OCI-LY7 (cell line): Measurements from ENCODE around the gene PPP2R3B. TPM values are rescaled to one million over a fixed set of nuclear protein-coding genes. Genes with fewer than 3 reads are reported as not detected.

ENCODE experiments used
- Bru-seq: library from RNA; stranded (reverse); fragments of 400-500 nt; gene quantifications from one replicate; lab custom pipeline; 2021; lab: Mats Ljungman, UMichigan
- BruChase-seq, 2 experiments: library from RNA; stranded (reverse); fragments of 400-500 nt; gene quantifications; one replicate each; lab custom pipeline; 2021; lab: Mats Ljungman, UMichigan
- BruUV-seq: library from RNA; stranded (reverse); fragments of 400-500 nt; replicated peaks from 2 replicates; lab custom pipeline; 2021; lab: Mats Ljungman, UMichigan
- CTCF ChIA-PET: fragments of 300-600 bp; sonication (Branson Sonifier 250); formaldehyde crosslinking; loops from one replicate; lab custom pipeline; 2022; ENCODE audit warnings: antibody characterized with exemption; ENCODE audit not compliant: unreplicated experiment; lab: Charles Lee
- POLR2A ChIA-PET: fragments of 300-600 bp; sonication (Branson Sonifier 250); formaldehyde crosslinking; loops from one replicate; lab custom pipeline; 2022; ENCODE audit warnings: antibody characterized with exemption; lab: Charles Lee
- DNase-seq: peaks from one replicate; pipeline ENCODE4 v3.0.0-alpha.2; 2015; ENCODE audit warnings: low spot score
- H2AFZ ChIP-seq: fragments of 200-600 bp; sonication (generic), shearing (Covaris generic); 2 replicates; pipeline ENCODE4 v1.6.1; 2014; ENCODE audit warnings: mild to moderate bottlenecking, antibody characterized with exemption, low read length, moderate library complexity
- H3K27ac ChIP-seq: fragments of 200-600 bp; sonication (generic); 2 replicates; pipeline ENCODE4 v1.5.1; 2014; ENCODE audit warnings: mixed run types, low read depth, mild to moderate bottlenecking, moderate library complexity, low read length, inconsistent platforms; ENCODE audit not compliant: poor library complexity, severe bottlenecking
- H3K36me3 ChIP-seq: fragments of 200-600 bp; sonication (generic); 2 replicates; pipeline ENCODE4 v1.6.1; 2014; ENCODE audit warnings: mild to moderate bottlenecking, antibody characterized with exemption, low read length, moderate library complexity, mixed read lengths; ENCODE audit not compliant: insufficient read depth
- H3K4me1 ChIP-seq: fragments of 200-600 bp; sonication (generic); 2 replicates; pipeline ENCODE4 v1.5.1; 2014; ENCODE audit warnings: mild to moderate bottlenecking, low read length; ENCODE audit not compliant: insufficient read depth, poor library complexity, severe bottlenecking
- H3K4me2 ChIP-seq: fragments of 200-600 bp; sonication (generic); 2 replicates; pipeline ENCODE4 v1.6.1; 2014; ENCODE audit warnings: mild to moderate bottlenecking, low read length
- H3K4me3 ChIP-seq: fragments of 200-600 bp; sonication (generic); 2 replicates; pipeline ENCODE4 v1.5.1; 2014; ENCODE audit warnings: mild to moderate bottlenecking, low read depth, low read length; ENCODE audit not compliant: poor library complexity, severe bottlenecking
- H3K79me2 ChIP-seq: fragments of 200-600 bp; sonication (generic); 2 replicates; pipeline ENCODE4 v1.6.1; 2016; ENCODE audit warnings: low read depth, mild to moderate bottlenecking, low read length, moderate library complexity, mixed read lengths; ENCODE audit not compliant: insufficient read depth
- H3K9me2 ChIP-seq: fragments of 200-600 bp; sonication (generic); 2 replicates; pipeline ENCODE4 v1.6.1; 2016; ENCODE audit warnings: mild to moderate bottlenecking, low read length, mixed read lengths; ENCODE audit not compliant: insufficient read depth
- H3K9me3 ChIP-seq: fragments of 200-600 bp; sonication (generic); 2 replicates; pipeline ENCODE4 v1.6.1; 2014; ENCODE audit warnings: mild to moderate bottlenecking, mixed run types, low read length, mixed read lengths
- H4K20me1 ChIP-seq: fragments of 200-600 bp; sonication (generic); 2 replicates; pipeline ENCODE4 v1.6.1; 2014; ENCODE audit warnings: mild to moderate bottlenecking, antibody characterized with exemption, low read length, moderate library complexity, mixed read lengths; ENCODE audit not compliant: insufficient read depth
- EZH2phosphoT487 ChIP-seq: fragments of 200-600 bp; sonication (generic); IDR thresholded peaks from 2 replicates; pipeline ENCODE4 v1.6.1; 2018; ENCODE audit warnings: low read depth, borderline replicate concordance, mild to moderate bottlenecking, mixed run types, antibody characterized with exemption, low read length, moderate library complexity, mixed read lengths
- intact Hi-C: fragments of 100-400 bp; cut with micrococcal nuclease; formaldehyde crosslinking; loops from one replicate; pipeline ENCODE4 v1.10.0; 2022; ENCODE audit not compliant: unreplicated experiment
- long read RNA-seq: library from polyadenylated mRNA; stranded (forward); transcript quantifications from one replicate; pipeline ENCODE4 v2.0.0, GENCODE V29; 2022
- total RNA-seq, 2 experiments: library from RNA; depleted of rRNA in 1 of 2; stranded (reverse); fragments of >200 nt in 1 of 2; shearing (Covaris generic) in 1 of 2; gene quantifications; 2 replicates each; pipeline ENCODE4 v1.2.3, GENCODE V29; 2014 to 2022
- TF ChIP-seq, protein P1 (sequence below): fragments of 200-600 bp; sonication (generic); conservative IDR thresholded peaks from 2 replicates; pipeline ENCODE4 v1.5.1; 2014; ENCODE audit warnings: mild to moderate bottlenecking, antibody characterized with exemption, low read length, moderate library complexity, mixed read lengths

Gene PPP2R3B, protein sequence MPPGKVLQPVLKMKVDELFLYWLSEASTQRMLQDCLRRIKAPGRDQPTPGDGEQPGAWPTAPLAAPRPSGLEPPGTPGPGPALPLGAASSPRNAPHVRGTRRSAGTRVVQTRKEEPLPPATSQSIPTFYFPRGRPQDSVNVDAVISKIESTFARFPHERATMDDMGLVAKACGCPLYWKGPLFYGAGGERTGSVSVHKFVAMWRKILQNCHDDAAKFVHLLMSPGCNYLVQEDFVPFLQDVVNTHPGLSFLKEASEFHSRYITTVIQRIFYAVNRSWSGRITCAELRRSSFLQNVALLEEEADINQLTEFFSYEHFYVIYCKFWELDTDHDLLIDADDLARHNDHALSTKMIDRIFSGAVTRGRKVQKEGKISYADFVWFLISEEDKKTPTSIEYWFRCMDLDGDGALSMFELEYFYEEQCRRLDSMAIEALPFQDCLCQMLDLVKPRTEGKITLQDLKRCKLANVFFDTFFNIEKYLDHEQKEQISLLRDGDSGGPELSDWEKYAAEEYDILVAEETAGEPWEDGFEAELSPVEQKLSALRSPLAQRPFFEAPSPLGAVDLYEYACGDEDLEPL
- total RNA-seq (2014; rRNA removed; shearing (Covaris generic)) (311 and 342 TPM in 2 replicates), total RNA-seq (2022) (270 and 301 TPM in 2 replicates), Bru-seq, nascent RNA (percentile 63 among the genes with signal in this experiment), BruChase-seq, experiment 1, labeled RNA remaining after a 6-hour chase (percentile 79 among the genes with signal in this experiment), BruChase-seq, experiment 2, labeled RNA remaining after a 2-hour chase (percentile 71 among the genes with signal in this experiment)
- long read RNA-seq, transcript PPP2R3B-202 (13 exons, 2,151 nt) = major isoform, 92 of 348 reads
- long read RNA-seq, partial matches to known transcripts = 55 of 348 reads
- long read RNA-seq, other reads (novel, unspliced or antisense) = 201 of 348 reads

DNA sequence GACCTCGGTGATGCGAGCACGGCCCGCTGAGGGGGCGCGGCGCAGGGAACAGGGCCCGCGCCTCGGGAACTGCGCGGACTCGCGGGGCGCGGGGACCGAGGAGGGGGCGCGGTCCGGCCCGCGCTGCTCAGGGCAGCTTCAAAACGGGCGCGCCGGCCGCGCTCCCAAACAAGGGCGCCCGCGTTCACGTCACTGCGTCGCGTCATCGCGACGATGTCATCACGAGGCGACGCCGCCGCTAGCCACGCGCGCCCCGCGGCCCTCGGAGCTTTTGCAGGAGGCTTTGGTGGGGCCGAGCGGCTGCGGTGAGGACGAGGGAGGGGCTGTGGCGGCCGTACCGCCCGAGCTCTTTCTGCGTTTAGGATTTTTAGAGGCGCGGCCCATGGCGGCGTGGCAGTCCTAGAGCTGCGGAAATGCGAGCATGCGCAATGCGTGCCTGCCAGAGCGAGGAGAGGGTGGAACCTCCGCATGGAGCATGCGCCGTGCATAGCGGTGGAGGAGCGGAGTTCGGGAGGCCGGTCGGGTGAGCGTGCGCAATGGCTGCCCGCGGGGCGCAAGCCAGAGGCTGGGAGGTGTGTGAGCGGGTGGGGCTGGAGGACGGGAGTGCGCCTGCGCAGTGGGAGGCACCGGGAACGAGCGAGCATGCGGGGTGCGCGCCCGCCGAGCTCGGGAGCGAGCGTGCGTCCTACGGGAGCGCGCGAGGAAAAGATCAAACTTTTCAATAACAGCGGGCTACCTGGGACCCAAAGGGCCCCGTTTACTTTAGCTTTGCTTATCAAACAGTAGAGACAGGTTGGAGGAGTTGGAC, at the start of gene PPP2R3B:
TSS of gene PPP2R3B (minus strand) at position 140 of the 808 bp plus-strand sequence. CDS start 216 bp downstream, outside the sequence.
- TF ChIP-seq, protein P1, sequence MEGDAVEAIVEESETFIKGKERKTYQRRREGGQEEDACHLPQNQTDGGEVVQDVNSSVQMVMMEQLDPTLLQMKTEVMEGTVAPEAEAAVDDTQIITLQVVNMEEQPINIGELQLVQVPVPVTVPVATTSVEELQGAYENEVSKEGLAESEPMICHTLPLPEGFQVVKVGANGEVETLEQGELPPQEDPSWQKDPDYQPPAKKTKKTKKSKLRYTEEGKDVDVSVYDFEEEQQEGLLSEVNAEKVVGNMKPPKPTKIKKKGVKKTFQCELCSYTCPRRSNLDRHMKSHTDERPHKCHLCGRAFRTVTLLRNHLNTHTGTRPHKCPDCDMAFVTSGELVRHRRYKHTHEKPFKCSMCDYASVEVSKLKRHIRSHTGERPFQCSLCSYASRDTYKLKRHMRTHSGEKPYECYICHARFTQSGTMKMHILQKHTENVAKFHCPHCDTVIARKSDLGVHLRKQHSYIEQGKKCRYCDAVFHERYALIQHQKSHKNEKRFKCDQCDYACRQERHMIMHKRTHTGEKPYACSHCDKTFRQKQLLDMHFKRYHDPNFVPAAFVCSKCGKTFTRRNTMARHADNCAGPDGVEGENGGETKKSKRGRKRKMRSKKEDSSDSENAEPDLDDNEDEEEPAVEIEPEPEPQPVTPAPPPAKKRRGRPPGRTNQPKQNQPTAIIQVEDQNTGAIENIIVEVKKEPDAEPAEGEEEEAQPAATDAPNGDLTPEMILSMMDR = no peak
- no peak for TF ChIP-seq EZH2phosphoT487
- Histone ChIP-seq H3K27ac (peak within 1 kb of the TSS; percentile 75), H3K9me2 (no peaks in the 10 kb centered on the region), H4K20me1 (no peaks in the 10 kb centered on the region), H3K4me2 (peak within 1 kb of the TSS; percentile 81), H3K4me1 (peaks cover 26% of the 10 kb centered on the region), H3K9me3 (no peaks in the 10 kb centered on the region), H3K36me3 (peaks cover 13% of the 10 kb centered on the region), H3K79me2 (peaks cover 37% of the 10 kb centered on the region), H3K4me3 (peak within 1 kb of the TSS; percentile 74), H2AFZ (peak within 1 kb of the TSS; percentile 85)
- ChIA-PET POLR2A (no interaction called here), CTCF (no interaction called here)
- DNase-seq = peak; percentile 98
- BruUV-seq = no TSS peak
- intact Hi-C loops = loop anchor here (1.0 kb wide), 1 partner anchor 15 kb away; no protein-coding TSS in a partner anchor

DNA sequence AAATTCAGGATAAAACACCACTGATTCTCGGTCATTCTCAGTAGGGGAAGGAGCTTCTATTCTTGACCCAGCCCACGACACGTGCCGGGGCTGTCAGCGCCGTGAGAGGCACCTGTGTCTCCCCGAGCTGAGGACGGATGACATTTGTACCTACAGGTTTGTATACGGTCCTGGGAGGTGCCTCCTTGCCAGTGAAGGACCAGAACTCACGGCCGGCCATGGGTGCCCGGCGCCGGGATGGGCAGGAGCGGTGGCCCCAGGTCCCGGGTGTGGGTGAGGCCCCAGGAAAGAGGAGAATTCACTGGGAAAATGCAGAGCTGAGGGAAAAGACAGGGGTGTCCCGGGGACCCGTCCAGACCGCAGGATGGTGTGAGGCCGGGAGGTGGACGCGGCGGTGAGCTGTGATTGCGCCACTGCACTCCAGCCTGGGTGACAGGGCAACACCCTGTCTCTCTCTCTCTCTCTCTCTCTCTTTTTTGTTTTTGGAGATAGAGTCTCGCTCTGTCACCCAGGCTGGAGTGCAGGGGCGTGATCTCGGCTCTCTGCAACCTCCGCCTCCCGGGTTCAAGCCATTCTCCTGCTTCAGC, 48.9 kb upstream of the PPP2R3B start:
- intact Hi-C loops = no loop called here
- Histone ChIP-seq H3K4me3 (no peak overlapping the region), H3K9me3 (peaks cover 5% of the 10 kb centered on the region; the same call in 1 of the 2 replicates), H3K36me3 (no peaks in the 10 kb centered on the region), H3K27ac (no peak overlapping the region), H4K20me1 (no peaks in the 10 kb centered on the region), H3K4me2 (no peak overlapping the region), H2AFZ (no peak overlapping the region), H3K9me2 (no peaks in the 10 kb centered on the region), H3K4me1 (no peaks in the 10 kb centered on the region), H3K79me2 (no peaks in the 10 kb centered on the region)
- DNase-seq = no peak
- TF ChIP-seq, protein P1 = no peak
- TF ChIP-seq EZH2phosphoT487 = no peak
- POLR2A ChIA-PET = no interaction called here
- no TSS peak for BruUV-seq
- CTCF ChIA-PET = no interaction called here
